ENCODE data around the gene VASN.

DNA sequence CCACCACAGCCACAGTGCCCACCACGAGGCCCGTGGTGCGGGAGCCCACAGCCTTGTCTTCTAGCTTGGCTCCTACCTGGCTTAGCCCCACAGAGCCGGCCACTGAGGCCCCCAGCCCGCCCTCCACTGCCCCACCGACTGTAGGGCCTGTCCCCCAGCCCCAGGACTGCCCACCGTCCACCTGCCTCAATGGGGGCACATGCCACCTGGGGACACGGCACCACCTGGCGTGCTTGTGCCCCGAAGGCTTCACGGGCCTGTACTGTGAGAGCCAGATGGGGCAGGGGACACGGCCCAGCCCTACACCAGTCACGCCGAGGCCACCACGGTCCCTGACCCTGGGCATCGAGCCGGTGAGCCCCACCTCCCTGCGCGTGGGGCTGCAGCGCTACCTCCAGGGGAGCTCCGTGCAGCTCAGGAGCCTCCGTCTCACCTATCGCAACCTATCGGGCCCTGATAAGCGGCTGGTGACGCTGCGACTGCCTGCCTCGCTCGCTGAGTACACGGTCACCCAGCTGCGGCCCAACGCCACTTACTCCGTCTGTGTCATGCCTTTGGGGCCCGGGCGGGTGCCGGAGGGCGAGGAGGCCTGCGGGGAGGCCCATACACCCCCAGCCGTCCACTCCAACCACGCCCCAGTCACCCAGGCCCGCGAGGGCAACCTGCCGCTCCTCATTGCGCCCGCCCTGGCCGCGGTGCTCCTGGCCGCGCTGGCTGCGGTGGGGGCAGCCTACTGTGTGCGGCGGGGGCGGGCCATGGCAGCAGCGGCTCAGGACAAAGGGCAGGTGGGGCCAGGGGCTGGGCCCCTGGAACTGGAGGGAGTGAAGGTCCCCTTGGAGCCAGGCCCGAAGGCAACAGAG lies 10.5 kb downstream of the VASN start:
- TF ChIP-seq CTCF (IDR thresholded peaks at IDR 0.05; ENCODE audit: low read length): no peak
- TF ChIP-seq EZH2 (optimal IDR thresholded peaks at IDR 0.05; ENCODE audit: low read depth, low read length): no peak
- no peak for TF ChIP-seq EZH2phosphoT487 (IDR thresholded peaks at IDR 0.05; ENCODE audit: low read length)
